ENCODE data around the gene LRRC3.
A peak's percentile ranks its signal among the peaks of the same experiment; 100 is the strongest.

The LRRC3 gene

GRCh38 chr21:44423941-44424607, 31.2 kb upstream of the LRRC3 start:
- no peak for DNase-seq (ENCODE audit: low read depth in 2 of 2)

- DNase-seq (ENCODE audit: low read depth in 2 of 2): no peak
These were observed 30.6 kb upstream of the LRRC3 start for GRCh38 chr21:44424608-44425306.

- no peak for DNase-seq (ENCODE audit: low read depth in 2 of 2)
These were observed 29.9 kb upstream of the LRRC3 start for GRCh38 chr21:44425307-44425894.

- no peak for DNase-seq (ENCODE audit: low read depth in 2 of 2)
These were observed 29.2 kb upstream of the LRRC3 start for GRCh38 chr21:44425895-44426662.

GRCh38 chr21:44426663-44427191, 28.6 kb upstream of the LRRC3 start:
- no peak for DNase-seq (ENCODE audit: low read depth in 2 of 2)

- DNase-seq (ENCODE audit: low read depth in 2 of 2): no peak
These were observed 27.8 kb upstream of the LRRC3 start for GRCh38 chr21:44427241-44428120.

GRCh38 chr21:44428281-44428960, 26.9 kb upstream of the LRRC3 start:
- DNase-seq (ENCODE audit: low read depth in 2 of 2): peak in 1 of 2 donors; percentile 17

- DNase-seq (ENCODE audit: low read depth in 2 of 2): no peak
These were observed 25.4 kb upstream of the LRRC3 start for GRCh38 chr21:44429894-44430293.

GRCh38 chr21:44431300-44431699, 24.0 kb upstream of the LRRC3 start:
- DNase-seq (ENCODE audit: low read depth in 2 of 2): no peak

GRCh38 chr21:44432841-44433790, 22.2 kb upstream of the LRRC3 start:
- DNase-seq (ENCODE audit: low read depth in 2 of 2): no peak

- DNase-seq (ENCODE audit: low read depth in 2 of 2): no peak
These were observed 21.3 kb upstream of the LRRC3 start for GRCh38 chr21:44433791-44434567.

- no peak for DNase-seq (ENCODE audit: low read depth in 2 of 2)
These were observed 20.8 kb upstream of the LRRC3 start for GRCh38 chr21:44434568-44434925.

GRCh38 chr21:44434936-44435635, 20.2 kb upstream of the LRRC3 start:
- no peak for DNase-seq (ENCODE audit: low read depth in 2 of 2)

- DNase-seq (ENCODE audit: low read depth in 2 of 2): no peak
These were observed 19.1 kb upstream of the LRRC3 start for GRCh38 chr21:44436111-44436611.

- no peak for DNase-seq (ENCODE audit: low read depth in 2 of 2)
These were observed 18.4 kb upstream of the LRRC3 start for GRCh38 chr21:44436958-44437357.

GRCh38 chr21:44437371-44437695, 18.0 kb upstream of the LRRC3 start:
- no peak for DNase-seq (ENCODE audit: low read depth in 2 of 2)

GRCh38 chr21:44437696-44438431, 17.4 kb upstream of the LRRC3 start:
- DNase-seq (ENCODE audit: low read depth in 2 of 2): no peak

Measured in activated CD4-positive, alpha-beta T cell treated with anti-CD3 and anti-CD28 coated beads for 24 hours (primary cell).